Measurements from ENCODE around the gene GPR31.
A peak's percentile ranks its signal among the peaks of the same experiment; 100 is the strongest.

The GPR31 gene

GRCh38 chr6:167137081-167137480 is 20.7 kb downstream of the GPR31 start:
- Histone ChIP-seq H3K4me1 (no peaks in the 10 kb centered on the region), H4K20me1 (no peaks in the 10 kb centered on the region), H3K4me3 (no peak overlapping the region), H3K27ac (no peak overlapping the region), H3K9me3 (no peaks in the 10 kb centered on the region), H3K27me3 (no peaks in the 10 kb centered on the region), H3K36me3 (no peaks in the 10 kb centered on the region), H3K4me2 (no peak overlapping the region), H3K9ac (no peak overlapping the region)
- no peak for TF ChIP-seq Cebpa-rat (IDR thresholded peaks at IDR 0.05)

GRCh38 chr6:167136376-167136775 is 21.4 kb downstream of the GPR31 start:
- Histone ChIP-seq H3K4me3 (no peak overlapping the region), H3K4me1 (no peaks in the 10 kb centered on the region), H3K36me3 (no peaks in the 10 kb centered on the region), H3K9ac (no peak overlapping the region), H3K27ac (no peak overlapping the region), H3K9me3 (no peaks in the 10 kb centered on the region), H3K4me2 (no peak overlapping the region), H3K27me3 (no peaks in the 10 kb centered on the region), H4K20me1 (no peaks in the 10 kb centered on the region)
- TF ChIP-seq Cebpa-rat (IDR thresholded peaks at IDR 0.05) = no peak

GRCh38 chr6:167134448-167135328 is 23.1 kb downstream of the GPR31 start:
- Histone ChIP-seq H3K4me3 (no peak overlapping the region), H3K4me2 (no peak overlapping the region), H3K27ac (no peak overlapping the region), H3K4me1 (peaks cover 13% of the 10 kb centered on the region), H3K27me3 (no peaks in the 10 kb centered on the region), H4K20me1 (no peaks in the 10 kb centered on the region), H3K9me3 (no peaks in the 10 kb centered on the region), H3K9ac (no peak overlapping the region), H3K36me3 (no peaks in the 10 kb centered on the region)
- no peak for TF ChIP-seq Cebpa-rat (IDR thresholded peaks at IDR 0.05)

- Histone ChIP-seq H3K9me3 (peaks cover 13% of the 10 kb centered on the region), H3K27me3 (no peaks in the 10 kb centered on the region)
These were observed 26.8 kb downstream of the GPR31 start for GRCh38 chr6:167130712-167131684.

GRCh38 chr6:167130008-167130677 is 27.6 kb downstream of the GPR31 start:
- no peak overlapping the region for H3K9ac ChIP-seq
- no peak overlapping the region for H3K4me3 ChIP-seq
- TF ChIP-seq Cebpa-rat (IDR thresholded peaks at IDR 0.05) = no peak
- H3K9me3 ChIP-seq = peaks cover 14% of the 10 kb centered on the region
- H3K27ac ChIP-seq = no peak overlapping the region
- H3K4me2 ChIP-seq = peak overlapping the region; percentile 57
- H4K20me1 ChIP-seq = no peaks in the 10 kb centered on the region
- H3K36me3 ChIP-seq = no peaks in the 10 kb centered on the region
- no peaks in the 10 kb centered on the region for H3K27me3 ChIP-seq
- peaks cover 31% of the 10 kb centered on the region for H3K4me1 ChIP-seq

More at GRCh38 chr6:167130712-167131684, 26.8 kb downstream of the GPR31 start:
- peak overlapping the region; percentile 7; the same call in 1 of the 2 replicates for H3K4me2 ChIP-seq
- no peaks in the 10 kb centered on the region for H3K36me3 ChIP-seq
- TF ChIP-seq Cebpa-rat (IDR thresholded peaks at IDR 0.05) = no peak
- H3K27ac ChIP-seq = no peak overlapping the region
- peaks cover 31% of the 10 kb centered on the region for H3K4me1 ChIP-seq
- H3K9ac ChIP-seq = no peak overlapping the region
- no peaks in the 10 kb centered on the region for H4K20me1 ChIP-seq
- no peak overlapping the region for H3K4me3 ChIP-seq

- no peaks in the 10 kb centered on the region for H3K27me3 ChIP-seq
- H3K36me3 ChIP-seq = no peaks in the 10 kb centered on the region
- H3K4me2 ChIP-seq = peak overlapping the region; percentile 57
- H3K4me1 ChIP-seq = peaks cover 31% of the 10 kb centered on the region
- H3K27ac ChIP-seq = no peak overlapping the region
- H3K4me3 ChIP-seq = no peak overlapping the region
- H3K9me3 ChIP-seq = peaks cover 14% of the 10 kb centered on the region
- H3K9ac ChIP-seq = no peak overlapping the region
- no peaks in the 10 kb centered on the region for H4K20me1 ChIP-seq
- TF ChIP-seq Cebpa-rat (IDR thresholded peaks at IDR 0.05) = no peak; the same call in 1 of the 2 replicates
These were observed 28.2 kb downstream of the GPR31 start for GRCh38 chr6:167129562-167129961.

- Histone ChIP-seq H3K27ac (no peak overlapping the region), H3K4me3 (no peak overlapping the region), H3K4me1 (peaks cover 35% of the 10 kb centered on the region), H3K9me3 (peaks cover 14% of the 10 kb centered on the region), H3K9ac (no peak overlapping the region), H3K36me3 (no peaks in the 10 kb centered on the region), H3K27me3 (no peaks in the 10 kb centered on the region), H3K4me2 (peak overlapping the region; percentile 57), H4K20me1 (no peaks in the 10 kb centered on the region)
- peak; percentile 45; the same call in 1 of the 2 replicates for TF ChIP-seq Cebpa-rat (IDR thresholded peaks at IDR 0.05)
These were observed 28.6 kb downstream of the GPR31 start for GRCh38 chr6:167129159-167129558.

GRCh38 chr6:167127785-167128531 is 29.8 kb downstream of the GPR31 start:
- no peaks in the 10 kb centered on the region for H4K20me1 ChIP-seq
- no peaks in the 10 kb centered on the region for H3K27me3 ChIP-seq
- no peak for TF ChIP-seq Cebpa-rat (IDR thresholded peaks at IDR 0.05)
- peaks cover 14% of the 10 kb centered on the region for H3K9me3 ChIP-seq
- no peak overlapping the region for H3K4me3 ChIP-seq
- no peaks in the 10 kb centered on the region for H3K36me3 ChIP-seq
- no peak overlapping the region for H3K27ac ChIP-seq
- H3K4me1 ChIP-seq = peaks cover 47% of the 10 kb centered on the region
- H3K9ac ChIP-seq = no peak overlapping the region
- H3K4me2 ChIP-seq = no peak overlapping the region
